Measurements from ENCODE around the gene RAPGEF1. TPM values are rescaled to one million over a fixed set of nuclear protein-coding genes. Genes with fewer than 3 reads are reported as not detected.

The RAPGEF1 gene
- total RNA-seq, 1 experiment from 2014 or later = 55.6 TPM

GRCh38 chr9:131579789-131580211 is 160.1 kb downstream of the RAPGEF1 start:
- Mint-ChIP-seq H3K9me3 (no peaks in the 10 kb centered on the region), H3K27ac (no peak overlapping the region; a peak in 1 of 7 replicates), H3K36me3 (ENCODE audit: insufficient read depth in 1 of 3, low read depth in 3 of 3) (peaks cover 8 to 42% (median 34%) of the 10 kb centered on the region in 3 experiments; a peak in 6 of 7 replicates), H3K4me1 (0 out of 4 replicates have a peak, but pooled peaks cover 0 to 4% of the 10 kb centered on the region in 2 experiments), H3K4me3 (no peak overlapping the region), H3K27me3 (ENCODE audit: low read depth) (no peaks in the 10 kb centered on the region)
- Histone ChIP-seq H2BK15ac (ENCODE audit: low read depth, low read length) (no peak overlapping the region), H2AFZ (ENCODE audit: low read length) (no peak overlapping the region), H3K23ac (ENCODE audit: insufficient read length, low read depth, low read length) (no peak overlapping the region), H3K4me1 (ENCODE audit: insufficient read depth, low read length) (no peaks in the 10 kb centered on the region), H4K91ac (ENCODE audit: insufficient read length, low read depth, low read length) (no peak overlapping the region), H3K27ac (ENCODE audit: insufficient read length, low read depth, low read length) (no peak overlapping the region), H4K8ac (replicated peaks; ENCODE audit: insufficient read length, low read depth, low read length) (no peak overlapping the region), H3K9ac (ENCODE audit: extremely low read depth, insufficient read length, low read length) (no peak overlapping the region), H3K79me1 (ENCODE audit: insufficient read depth, low read depth, low read length, poor library complexity, severe bottlenecking) (no peaks in the 10 kb centered on the region), H3K27me3 (ENCODE audit: insufficient read depth, low read length) (no peaks in the 10 kb centered on the region), H3K23me2 (ENCODE audit: insufficient read length, low read depth, low read length, poor library complexity, severe bottlenecking) (no peaks in the 10 kb centered on the region), H3T11ph (ENCODE audit: low read length) (no peak overlapping the region), H3K56ac (ENCODE audit: insufficient read length, low read depth, low read length) (no peak overlapping the region), H2BK20ac (ENCODE audit: low read depth, low read length, poor library complexity, severe bottlenecking) (no peak overlapping the region), H2BK5ac (ENCODE audit: insufficient read length, low read length) (no peak overlapping the region), H3K79me2 (ENCODE audit: insufficient read depth, low read length) (no peaks in the 10 kb centered on the region), H4K20me1 (ENCODE audit: control insufficient read depth, insufficient read depth, insufficient read length) (no peaks in the 10 kb centered on the region), H4K5ac (ENCODE audit: insufficient read length, low read depth, low read length) (no peak overlapping the region), H3K14ac (ENCODE audit: insufficient read depth, low read length) (no peak overlapping the region; the same call in 1 of the 2 replicates), H3K4me2 (ENCODE audit: insufficient read depth, insufficient read length, low read length) (no peak overlapping the region), H2AK5ac (ENCODE audit: insufficient read length, low read length) (no peak overlapping the region), H3K18ac (ENCODE audit: insufficient read length, low read depth, low read length) (no peak overlapping the region), H2BK12ac (ENCODE audit: insufficient read length, low read depth, low read length) (no peak overlapping the region), H3K9me3 (ENCODE audit: control insufficient read depth, low read depth, low read length) (no peaks in the 10 kb centered on the region), H2BK120ac (ENCODE audit: low read depth, low read length, poor library complexity, severe bottlenecking) (no peak overlapping the region), H3K4ac (ENCODE audit: low read depth, low read length) (no peak overlapping the region)
- DNase-seq = no peak
- no peak for TF ChIP-seq CTCF (conservative IDR thresholded peaks at IDR 0.05)
- WGBS (ENCODE audit: extremely low coverage, insufficient read length, low lambda C conversion rate) = no CpG with 5 or more reads among the region's 8 CpGs

Data from H9 (cell line).